NCI-H748 (cell line): ENCODE measurements around the gene EPHA2.
"Not testable (repeated sequence)": the region's sequence is repeated elsewhere in the genome, so short reads cannot be mapped to it uniquely, and the experiment has no call there.

Experiments
- DNase-seq: peaks from one replicate; lab custom pipeline; 2025; ENCODE audit not compliant: unreplicated experiment; lab: John Stamatoyannopoulos, UW

EPHA2 gene

GRCh38 chr1:16122350-16122881 is 33.5 kb downstream of the EPHA2 start:
- DNase-seq, result no peak

GRCh38 chr1:16120940-16121410 is 34.9 kb downstream of the EPHA2 start:
- DNase-seq, result peak; percentile 80

- no peak for DNase-seq
Observed at GRCh38 chr1:16120407-16120806, 35.5 kb downstream of the EPHA2 start.

- DNase-seq, result no peak
Observed at GRCh38 chr1:16119926-16120325, 35.9 kb downstream of the EPHA2 start.

- no peak for DNase-seq
Observed at GRCh38 chr1:16119504-16119903, 36.4 kb downstream of the EPHA2 start.

- DNase-seq, result no peak
Observed at GRCh38 chr1:16118706-16119105, 37.2 kb downstream of the EPHA2 start.

- no peak for DNase-seq
Observed at GRCh38 chr1:16117936-16118335, 37.9 kb downstream of the EPHA2 start.

- no peak for DNase-seq
Observed at GRCh38 chr1:16117369-16117768, 38.5 kb downstream of the EPHA2 start.

- DNase-seq, result no peak
Observed at GRCh38 chr1:16116625-16117024, 39.2 kb downstream of the EPHA2 start.

GRCh38 chr1:16116002-16116401 is 39.9 kb downstream of the EPHA2 start:
- DNase-seq, result no peak

GRCh38 chr1:16115468-16115983 is 40.3 kb downstream of the EPHA2 start:
- DNase-seq, result no peak

GRCh38 chr1:16114527-16115467 is 41.1 kb downstream of the EPHA2 start:
- DNase-seq, result no peak

GRCh38 chr1:16112596-16113555 is 43.0 kb downstream of the EPHA2 start:
- no peak for DNase-seq

- DNase-seq, result no peak
Observed at GRCh38 chr1:16111771-16112595, 43.9 kb downstream of the EPHA2 start.

GRCh38 chr1:16110884-16111283 is 45.0 kb downstream of the EPHA2 start:
- no peak for DNase-seq

- no peak for DNase-seq
Observed at GRCh38 chr1:16110456-16110855, 45.4 kb downstream of the EPHA2 start.

- no peak for DNase-seq
Observed at GRCh38 chr1:16109571-16109970, 46.3 kb downstream of the EPHA2 start.

GRCh38 chr1:16107039-16107438 is 48.8 kb downstream of the EPHA2 start:
- DNase-seq, result not testable (repeated sequence)

GRCh38 chr1:16101623-16102022 is 54.2 kb downstream of the EPHA2 start:
- DNase-seq, result no peak

GRCh38 chr1:16099412-16099811 is 56.5 kb downstream of the EPHA2 start:
- DNase-seq, result no peak
